HEK293 (cell line): ENCODE data around the gene SNTB2.
A peak's percentile ranks its signal among the peaks of the same experiment; 100 is the strongest.

Source experiments
- CTCF ChIA-PET: fragments of 350-600 bp; formaldehyde crosslinking; extraction: SDS; loops from one replicate; lab custom pipeline; 2021; ENCODE audit warnings: antibody characterized with exemption; lab: Yijun Ruan, JAX
- POLR2A ChIA-PET: fragments of 300-600 bp; formaldehyde crosslinking; extraction: SDS; loops from one replicate; lab custom pipeline; 2020; ENCODE audit warnings: antibody characterized with exemption, inconsistent platforms; lab: Yijun Ruan, JAX
- H3K27ac ChIP-seq: fragments of 200-500 bp; sonication (Bioruptor generic); 2 replicates; pipeline ENCODE4 v1.5.1; 2014; ENCODE audit warnings: low read depth, low read length, control low read depth, inconsistent platforms; ENCODE audit errors: extremely low read depth
- H3K36me3 ChIP-seq, 2 experiments: fragments of 200-500 bp in 1 of 2; sonication (Bioruptor generic) in 1 of 2; 1 replicate in 1 of 2; 2 replicates in 1 of 2; pipeline ENCODE4 v1.5.1; 2014 to 2017; ENCODE audit warnings: inconsistent platforms in 2 of 2, low read length in 2 of 2; ENCODE audit not compliant: control insufficient read depth in 2 of 2, insufficient read depth in 1 of 2
- H3K4me1 ChIP-seq: fragments of 200-500 bp; sonication (Bioruptor generic); 2 replicates; pipeline ENCODE4 v1.5.1; 2014; ENCODE audit warnings: mild to moderate bottlenecking, low read length, inconsistent platforms; ENCODE audit not compliant: control insufficient read depth, insufficient read depth
- H3K4me3 ChIP-seq: 2 replicates; pipeline ENCODE4 v1.5.1; 2011; ENCODE audit warnings: low read depth, mild to moderate bottlenecking, control low read depth, low read length, moderate library complexity
- H3K9me3 ChIP-seq: fragments of 200-500 bp; sonication (Bioruptor generic); 2 replicates; pipeline ENCODE4 v1.5.1; 2014; ENCODE audit warnings: low read depth, low read length, inconsistent platforms; ENCODE audit not compliant: control insufficient read depth, insufficient read depth
- FEZF1 ChIP-seq: fragments of 450-650 bp; formaldehyde crosslinking; IDR thresholded peaks from 2 replicates; pipeline ENCODE4 v1.5.1; 2016; ENCODE audit warnings: missing biosample characterization, missing genetic modification characterization
- KLF10 ChIP-seq: fragments of 450-650 bp; IDR thresholded peaks from 2 replicates; pipeline ENCODE4 v1.5.1; 2018; ENCODE audit warnings: missing biosample characterization, mild to moderate bottlenecking, missing genetic modification characterization
- KLF9 ChIP-seq: fragments of 450-650 bp; formaldehyde crosslinking; IDR thresholded peaks from 2 replicates; pipeline ENCODE4 v1.5.1; 2016; ENCODE audit warnings: missing biosample characterization, missing genetic modification characterization, low read depth
- MZF1 ChIP-seq: fragments of 450-650 bp; formaldehyde crosslinking; IDR thresholded peaks from 2 replicates; pipeline ENCODE4 v1.5.1; 2017; ENCODE audit warnings: missing biosample characterization, missing genetic modification characterization, borderline replicate concordance
- PRDM6 ChIP-seq: fragments of 450-650 bp; formaldehyde crosslinking; IDR thresholded peaks from 2 replicates; pipeline ENCODE4 v1.5.1; 2017; ENCODE audit warnings: missing biosample characterization, missing genetic modification characterization
- REPIN1 ChIP-seq: fragments of 450-650 bp; formaldehyde crosslinking; IDR thresholded peaks from 2 replicates; pipeline ENCODE4 v1.5.1; 2017; ENCODE audit warnings: missing biosample characterization, missing genetic modification characterization, low read depth
- ZBTB7A ChIP-seq: fragments of 450-650 bp; formaldehyde crosslinking; IDR thresholded peaks from 2 replicates; pipeline ENCODE4 v1.5.1; 2016; ENCODE audit warnings: low read depth, missing biosample characterization, missing genetic modification characterization
- ZIC2 ChIP-seq: fragments of 450-650 bp; formaldehyde crosslinking; IDR thresholded peaks from 2 replicates; pipeline ENCODE4 v1.5.1; 2016; ENCODE audit warnings: missing biosample characterization, missing genetic modification characterization
- ZNF114 ChIP-seq: fragments of 450-650 bp; formaldehyde crosslinking; IDR thresholded peaks from 2 replicates; pipeline ENCODE4 v1.5.0; 2017; ENCODE audit warnings: missing biosample characterization, missing genetic modification characterization
- ZNF155 ChIP-seq: fragments of 450-650 bp; formaldehyde crosslinking; IDR thresholded peaks from 2 replicates; pipeline ENCODE4 v1.5.1; 2016; ENCODE audit warnings: missing biosample characterization, missing genetic modification characterization
- ZNF2 ChIP-seq: fragments of 450-650 bp; formaldehyde crosslinking; IDR thresholded peaks from 2 replicates; pipeline ENCODE4 v1.5.1; 2016; ENCODE audit warnings: missing biosample characterization, missing genetic modification characterization
- ZNF202 ChIP-seq: fragments of 450-650 bp; formaldehyde crosslinking; IDR thresholded peaks from 2 replicates; pipeline ENCODE4 v1.5.1; 2016; ENCODE audit warnings: missing biosample characterization, missing genetic modification characterization, borderline replicate concordance
- ZNF221 ChIP-seq: fragments of 450-650 bp; formaldehyde crosslinking; IDR thresholded peaks from 2 replicates; pipeline ENCODE4 v1.5.1; 2017; ENCODE audit warnings: missing biosample characterization, missing genetic modification characterization, borderline replicate concordance
- ZNF366 ChIP-seq: fragments of 450-650 bp; formaldehyde crosslinking; conservative IDR thresholded peaks from 2 replicates; pipeline ENCODE4 v1.5.1; 2016; ENCODE audit warnings: missing biosample characterization, missing genetic modification characterization
- ZNF416 ChIP-seq: fragments of 450-650 bp; formaldehyde crosslinking; IDR thresholded peaks from 2 replicates; pipeline ENCODE4 v1.5.1; 2016; ENCODE audit warnings: missing biosample characterization, missing genetic modification characterization
- ZNF585B ChIP-seq: fragments of 450-650 bp; formaldehyde crosslinking; IDR thresholded peaks from 2 replicates; pipeline ENCODE4 v1.5.1; 2016; ENCODE audit warnings: missing biosample characterization, missing genetic modification characterization
- ZNF624 ChIP-seq: fragments of 450-650 bp; formaldehyde crosslinking; IDR thresholded peaks from 2 replicates; pipeline ENCODE4 v1.5.1; 2017; ENCODE audit warnings: missing biosample characterization, missing genetic modification characterization
- ZNF664 ChIP-seq: fragments of 450-650 bp; formaldehyde crosslinking; IDR thresholded peaks from 2 replicates; pipeline ENCODE4 v1.5.1; 2016; ENCODE audit warnings: missing biosample characterization, missing genetic modification characterization
- ZNF704 ChIP-seq: fragments of 450-650 bp; formaldehyde crosslinking; IDR thresholded peaks from 2 replicates; pipeline ENCODE4 v1.5.1; 2016; ENCODE audit warnings: missing biosample characterization, missing genetic modification characterization
- ZNF843 ChIP-seq: fragments of 450-650 bp; formaldehyde crosslinking; IDR thresholded peaks from 2 replicates; pipeline ENCODE4 v1.5.1; 2016; ENCODE audit warnings: missing biosample characterization, missing genetic modification characterization
- ZSCAN30 ChIP-seq: fragments of 450-650 bp; IDR thresholded peaks from 2 replicates; pipeline ENCODE4 v1.5.1; 2018; ENCODE audit warnings: missing biosample characterization, mild to moderate bottlenecking, missing genetic modification characterization, moderate library complexity
- ZXDB ChIP-seq: fragments of 450-650 bp; formaldehyde crosslinking; IDR thresholded peaks from 2 replicates; pipeline ENCODE4 v1.5.1; 2016; ENCODE audit warnings: missing biosample characterization, missing genetic modification characterization

The SNTB2 gene

GRCh38 chr16:69234460-69234859, 47.5 kb downstream of the SNTB2 start:
- CTCF ChIA-PET, result interaction anchor here (0.6 to 0.7 kb wide), 2 partner anchors 221 to 714 kb away, joined by 3 to 4 read pairs; no protein-coding TSS in a partner anchor
- no peak overlapping the region for H3K27ac ChIP-seq
- POLR2A ChIA-PET, result no interaction called here
- no peaks in the 10 kb centered on the region for H3K9me3 ChIP-seq
- no peak overlapping the region for H3K4me3 ChIP-seq
- no peaks in the 10 kb centered on the region; a peak in 1 of 3 replicates for H3K36me3 ChIP-seq
- H3K4me1 ChIP-seq, result peaks cover 3% of the 10 kb centered on the region; the same call in 1 of the 2 replicates
- TF ChIP-seq ZNF202, result no peak
- peak; percentile 29; the same call in 1 of the 2 replicates for TF ChIP-seq FEZF1 (tag by site-specific recombination)
- TF ChIP-seq PRDM6 (tag by site-specific recombination), result peak; percentile 58
- no peak for TF ChIP-seq KLF9
- no peak for TF ChIP-seq ZBTB7A (tag by site-specific recombination)
- peak; percentile 48; the same call in 1 of the 2 replicates for TF ChIP-seq ZXDB

GRCh38 chr16:69236319-69236718, 49.4 kb downstream of the SNTB2 start:
- Histone ChIP-seq H3K4me1 (peaks cover 3% of the 10 kb centered on the region; the same call in 1 of the 2 replicates), H3K36me3 (no peaks in the 10 kb centered on the region), H3K9me3 (no peaks in the 10 kb centered on the region), H3K4me3 (no peak overlapping the region), H3K27ac (no peak overlapping the region)
- CTCF ChIA-PET, result no interaction called here
- POLR2A ChIA-PET, result no interaction called here
- no peak for TF ChIP-seq ZNF114 (tag by site-specific recombination)
- peak; percentile 95 for TF ChIP-seq MZF1 (tag by site-specific recombination)
- TF ChIP-seq ZIC2, result no peak
- TF ChIP-seq ZNF624 (tag by site-specific recombination), result no peak
- no peak for TF ChIP-seq ZNF366
- TF ChIP-seq ZNF155 (tag by site-specific recombination), result no peak
- no peak for TF ChIP-seq ZSCAN30 (tag by site-specific recombination)
- TF ChIP-seq ZNF704 (tag by site-specific recombination), result no peak
- no peak for TF ChIP-seq ZNF2 (tag by site-specific recombination)
- TF ChIP-seq KLF10 (tag by site-specific recombination), result no peak
- no peak for TF ChIP-seq ZNF221 (tag by site-specific recombination)
- no peak for TF ChIP-seq ZNF843 (tag by site-specific recombination)
- no peak for TF ChIP-seq ZNF585B (tag by site-specific recombination)
- no peak for TF ChIP-seq ZNF664
- 0 out of 2 replicates have a peak, but pooled peaks have one; percentile 22 for TF ChIP-seq PRDM6 (tag by site-specific recombination)
- no peak for TF ChIP-seq REPIN1
- no peak for TF ChIP-seq ZNF416 (tag by site-specific recombination)
